ENCODE measurements around the gene KLK1.

The KLK1 gene

GRCh38 chr19:50835785-50836542, 12.4 kb upstream of the KLK1 start:
- DNase-seq = peak; percentile 59

GRCh38 chr19:50835103-50835784, 11.7 kb upstream of the KLK1 start:
- DNase-seq = no peak

DNA sequence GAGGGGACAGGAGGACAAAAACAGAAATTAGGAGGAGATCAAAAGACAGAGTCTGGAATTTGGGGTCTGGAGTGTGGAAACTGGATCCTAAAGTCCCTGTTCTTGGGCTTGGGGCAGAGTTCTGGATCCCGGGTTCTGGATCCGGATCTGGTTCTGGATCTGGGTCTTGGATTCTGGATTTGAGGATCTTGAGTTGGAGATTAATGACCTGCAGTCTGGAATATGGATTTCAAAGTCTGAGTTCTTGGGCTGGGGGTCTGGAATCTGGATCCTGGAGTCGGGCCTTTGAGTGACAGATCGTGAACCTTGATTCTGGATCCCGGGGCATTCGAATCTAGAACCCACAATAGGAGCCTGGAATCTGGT, 10.2 kb upstream of the KLK1 start:
- no peak for DNase-seq

DNA sequence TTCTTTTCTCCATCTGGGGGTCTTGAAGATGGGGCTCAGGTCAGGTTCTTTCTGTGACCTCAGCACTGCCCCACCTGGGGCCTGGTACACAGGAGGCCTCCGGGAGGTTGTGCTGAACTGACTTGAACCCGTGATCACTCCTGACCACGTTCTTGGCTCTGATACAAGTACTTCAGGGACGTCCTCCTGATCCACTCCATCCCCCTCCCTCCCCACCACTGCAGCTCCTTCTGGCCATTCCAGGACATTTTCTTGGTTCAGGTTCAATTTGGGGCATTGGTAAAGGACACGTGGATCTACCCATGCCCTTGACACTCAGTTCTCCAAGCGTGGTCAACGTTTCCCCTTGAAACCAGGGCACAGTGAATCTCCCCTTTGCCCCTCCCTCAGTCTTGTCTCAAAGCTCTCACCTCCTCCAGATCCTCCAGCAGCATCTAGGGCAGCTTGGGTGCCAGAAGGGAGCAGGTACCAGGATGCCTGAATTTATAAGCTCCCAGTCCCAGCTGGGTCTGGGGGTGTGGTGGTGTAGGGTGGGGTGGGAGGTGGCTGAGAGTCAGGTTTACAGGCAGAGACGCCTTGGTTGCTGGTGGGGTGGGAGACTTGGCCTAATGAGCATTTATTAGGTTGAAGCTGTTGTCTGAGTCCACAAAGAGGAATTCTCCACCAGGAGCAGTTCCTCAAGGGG, 9.7 kb upstream of the KLK1 start, which contains the start of gene KLK15:
TSS of gene KLK15 (minus strand) at position 458 of the 685 bp plus-strand sequence. CDS start 2,082 bp downstream, outside the sequence.
- no peak for DNase-seq

DNA sequence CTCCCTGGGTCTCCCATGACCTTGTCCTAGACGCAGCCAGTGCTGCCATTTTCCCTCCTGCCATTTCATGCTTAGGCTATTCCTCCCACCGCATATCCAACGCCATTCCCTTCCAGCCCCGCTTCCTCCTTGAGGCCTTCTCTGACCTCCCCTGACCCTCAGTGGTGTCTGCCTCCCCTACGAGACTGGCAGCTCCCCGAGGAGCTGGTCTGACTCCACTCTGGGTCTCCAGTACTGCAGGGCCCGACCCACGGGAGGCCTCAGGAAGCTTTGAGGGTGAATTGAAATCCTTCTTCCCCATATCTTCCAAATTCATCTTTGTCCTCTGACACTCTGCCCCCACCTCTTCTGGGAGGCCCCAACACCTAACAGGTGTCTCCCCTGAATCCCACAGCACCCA, 9.1 kb upstream of the KLK1 start:
- no peak for DNase-seq

- DNase-seq = no peak
Observed at GRCh38 chr19:50831026-50831396, 7.4 kb upstream of the KLK1 start.

GRCh38 chr19:50830266-50831025, 6.9 kb upstream of the KLK1 start:
- no peak for DNase-seq

GRCh38 chr19:50829801-50830200, 6.2 kb upstream of the KLK1 start:
- no peak for DNase-seq

- DNase-seq = no peak
Observed at GRCh38 chr19:50827476-50827875, 3.9 kb upstream of the KLK1 start.

DNA sequence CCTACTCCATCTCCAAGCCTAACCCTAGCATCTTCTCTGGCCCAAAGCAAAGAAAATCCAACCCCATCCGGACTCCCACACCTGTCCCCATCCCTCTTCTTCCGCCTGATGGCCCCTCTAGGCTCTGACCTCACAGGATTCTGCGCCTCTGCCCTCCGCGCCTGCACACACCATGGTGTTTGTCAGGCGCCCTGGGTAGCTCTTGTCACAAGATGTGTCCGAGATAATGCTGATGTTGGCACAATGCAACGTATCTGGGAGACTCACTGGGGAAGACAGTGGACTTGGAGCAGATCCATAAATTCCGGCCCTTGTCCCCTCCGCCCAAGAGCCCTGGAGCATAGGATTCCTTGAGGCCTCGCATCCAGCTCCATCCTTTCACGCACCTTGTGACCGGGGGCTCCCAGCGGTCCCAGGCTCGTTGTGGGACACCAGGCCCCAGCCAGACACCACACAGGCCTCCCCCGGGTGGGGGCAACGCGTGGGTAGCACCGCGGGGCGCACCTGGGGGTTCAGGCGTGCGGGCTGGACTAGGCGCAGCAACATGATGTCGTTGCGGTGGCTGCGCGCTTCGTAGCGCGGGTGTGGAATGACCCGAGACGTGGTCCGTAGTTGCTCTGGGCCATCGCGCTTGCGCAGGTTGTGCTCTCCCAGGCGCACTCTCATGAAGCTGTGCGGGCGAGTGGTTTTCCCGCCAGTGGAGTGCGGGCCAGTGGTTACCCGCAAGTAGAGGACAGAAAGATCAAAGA, 3.1 kb upstream of the KLK1 start:
- no peak for DNase-seq

- DNase-seq = no peak
Observed at GRCh38 chr19:50822661-50823208, 852 bp downstream of the KLK1 start.

DNA sequence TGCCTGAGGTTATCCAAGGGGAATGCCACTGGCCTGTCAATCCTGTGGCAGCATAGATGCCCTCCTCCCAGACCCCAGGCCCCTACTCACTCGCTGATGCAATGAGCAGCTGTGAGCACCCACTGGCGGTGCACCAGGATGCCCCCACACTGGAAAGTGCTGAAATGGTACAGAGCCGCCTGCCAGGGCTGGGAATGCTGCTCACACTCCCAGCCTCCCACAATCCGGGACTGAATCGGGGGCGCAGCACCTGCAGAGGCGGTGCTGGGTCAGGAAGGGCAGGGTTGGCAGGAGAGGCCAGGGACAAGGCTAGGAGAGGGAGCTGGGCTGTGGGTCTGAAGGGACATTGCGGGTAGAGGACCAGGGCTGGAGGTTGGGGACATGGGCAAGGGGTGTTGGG, 2.0 kb downstream of the KLK1 start:
- no peak for DNase-seq

DNA sequence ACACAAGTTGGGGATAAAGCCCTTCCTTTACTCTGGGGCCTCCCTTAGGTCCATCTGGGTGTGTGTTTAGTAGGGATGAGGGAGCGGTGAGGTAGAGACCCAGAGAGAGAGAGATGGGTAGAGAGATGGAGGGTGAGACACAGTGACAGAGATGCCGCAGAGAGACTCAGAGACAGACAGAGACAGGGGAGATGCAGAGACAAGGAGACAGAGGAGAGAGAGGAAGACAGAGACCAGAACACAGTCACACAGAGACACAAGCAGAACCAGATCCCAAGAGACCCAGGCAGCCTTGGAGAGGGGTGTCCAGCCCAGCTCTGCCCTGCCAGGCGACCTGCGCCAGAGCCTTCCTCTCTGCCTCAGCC, 2.4 kb downstream of the KLK1 start:
- no peak for DNase-seq

DNA sequence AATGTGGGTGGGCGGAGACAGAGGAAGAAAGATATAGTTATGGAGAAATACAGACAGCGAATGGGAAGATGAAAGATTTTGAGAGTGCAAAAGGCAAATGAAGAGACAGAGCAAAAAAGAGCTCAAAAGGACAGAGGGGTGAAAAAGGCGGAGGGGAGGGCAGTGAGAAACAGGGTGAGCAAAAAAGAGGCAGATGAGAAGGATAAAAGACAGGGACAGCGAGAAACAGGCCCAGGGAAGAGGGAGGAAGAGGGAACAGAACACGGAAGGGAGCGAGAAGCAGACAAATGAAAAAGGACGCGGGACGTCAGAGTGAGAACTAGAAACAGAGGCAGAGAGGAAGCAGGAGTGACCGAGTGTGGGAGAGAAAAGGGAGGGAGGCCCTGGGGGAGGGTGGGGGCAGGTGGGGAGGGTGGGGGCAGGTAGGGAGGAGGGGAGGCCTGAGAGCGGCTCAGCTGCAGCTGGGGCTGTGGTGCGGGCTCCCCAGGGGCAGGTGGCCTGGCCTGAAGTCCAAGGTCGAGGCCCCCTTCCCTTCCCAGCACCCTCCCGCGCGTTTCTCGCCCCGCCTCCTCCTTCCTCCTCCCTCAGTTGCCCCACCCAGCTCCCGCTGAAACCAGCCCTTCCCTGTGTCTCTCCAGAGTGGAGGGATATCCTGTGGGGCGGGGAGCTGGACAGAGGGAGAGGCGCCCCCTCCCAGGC, 2.9 kb downstream of the KLK1 start:
- peak; percentile 40 for DNase-seq

GRCh38 chr19:50820086-50820485, 3.5 kb downstream of the KLK1 start:
- no peak for DNase-seq

- no peak for DNase-seq
Observed at GRCh38 chr19:50819636-50820035, 4.0 kb downstream of the KLK1 start.

- DNase-seq = no peak
Observed at GRCh38 chr19:50818859-50819472, 4.6 kb downstream of the KLK1 start.

DNA sequence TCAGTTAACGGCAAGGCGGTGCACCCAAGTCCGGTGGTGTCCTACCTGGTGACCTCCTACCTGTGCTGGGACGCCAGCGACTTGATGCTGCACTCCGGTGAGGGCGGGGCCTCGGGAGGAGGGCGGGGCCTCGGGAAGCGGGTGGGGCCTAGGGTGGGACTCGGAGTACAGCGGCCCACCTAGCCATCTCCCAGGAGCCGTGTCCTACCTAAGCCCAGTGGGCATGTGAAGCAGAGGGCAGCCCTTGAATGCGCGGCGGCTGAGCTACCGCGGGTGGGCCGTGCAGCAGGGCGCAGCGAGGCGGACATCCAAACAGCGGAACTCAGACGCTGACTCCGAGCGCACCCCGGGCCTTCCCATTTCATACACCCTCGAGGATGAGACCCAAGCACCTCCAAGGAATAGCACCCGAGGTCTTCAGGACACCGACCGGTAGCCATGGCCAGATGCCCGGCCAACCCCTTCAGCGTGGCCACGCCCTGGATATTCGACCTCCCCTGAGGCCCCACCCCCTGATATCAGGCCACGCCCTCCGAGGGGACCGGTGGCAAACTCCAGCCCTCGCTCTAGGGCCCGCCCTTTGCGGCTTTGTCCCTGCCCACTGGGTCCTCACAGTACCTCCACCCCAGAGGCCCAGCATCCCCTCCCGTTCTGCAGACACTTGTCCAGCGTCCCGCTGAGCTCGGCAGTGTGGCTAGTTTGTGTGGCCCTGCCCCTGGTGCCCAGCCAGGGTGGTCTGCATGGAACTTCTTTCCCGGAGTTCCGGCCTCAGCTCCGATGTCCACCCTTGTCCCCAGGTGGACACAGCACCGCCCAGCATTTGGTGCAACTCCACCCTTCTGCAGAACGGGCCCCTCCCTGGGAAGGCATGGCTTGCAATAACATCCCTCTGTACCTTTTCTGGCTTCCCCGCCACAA, 5.4 kb downstream of the KLK1 start:
- DNase-seq = peak; percentile 80

- DNase-seq = no peak
Observed at GRCh38 chr19:50815439-50815838, 8.1 kb downstream of the KLK1 start.

DNA sequence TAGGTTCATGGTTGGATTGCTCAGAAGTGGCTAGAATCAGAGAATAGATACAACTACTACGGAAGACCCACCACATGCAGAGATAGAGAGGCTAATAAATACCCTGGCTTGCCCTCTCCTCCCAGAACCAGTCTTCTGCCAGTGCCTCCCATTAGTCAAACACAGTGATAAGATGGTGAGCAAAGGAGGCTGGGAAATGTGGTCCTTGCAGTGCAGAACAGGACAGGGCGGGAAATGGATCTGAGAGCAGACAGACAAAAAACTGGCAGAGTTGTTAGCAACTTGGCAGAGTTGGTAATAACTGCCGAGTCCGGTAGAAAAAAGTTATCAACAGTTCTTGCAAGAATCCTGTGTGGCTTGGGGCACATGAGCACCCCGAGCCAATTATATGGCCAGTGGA, 8.7 kb downstream of the KLK1 start:
- no peak for DNase-seq

All from OCI-M1 (cell line).